ENCODE measurements around the gene NDUFA13.

DNA sequence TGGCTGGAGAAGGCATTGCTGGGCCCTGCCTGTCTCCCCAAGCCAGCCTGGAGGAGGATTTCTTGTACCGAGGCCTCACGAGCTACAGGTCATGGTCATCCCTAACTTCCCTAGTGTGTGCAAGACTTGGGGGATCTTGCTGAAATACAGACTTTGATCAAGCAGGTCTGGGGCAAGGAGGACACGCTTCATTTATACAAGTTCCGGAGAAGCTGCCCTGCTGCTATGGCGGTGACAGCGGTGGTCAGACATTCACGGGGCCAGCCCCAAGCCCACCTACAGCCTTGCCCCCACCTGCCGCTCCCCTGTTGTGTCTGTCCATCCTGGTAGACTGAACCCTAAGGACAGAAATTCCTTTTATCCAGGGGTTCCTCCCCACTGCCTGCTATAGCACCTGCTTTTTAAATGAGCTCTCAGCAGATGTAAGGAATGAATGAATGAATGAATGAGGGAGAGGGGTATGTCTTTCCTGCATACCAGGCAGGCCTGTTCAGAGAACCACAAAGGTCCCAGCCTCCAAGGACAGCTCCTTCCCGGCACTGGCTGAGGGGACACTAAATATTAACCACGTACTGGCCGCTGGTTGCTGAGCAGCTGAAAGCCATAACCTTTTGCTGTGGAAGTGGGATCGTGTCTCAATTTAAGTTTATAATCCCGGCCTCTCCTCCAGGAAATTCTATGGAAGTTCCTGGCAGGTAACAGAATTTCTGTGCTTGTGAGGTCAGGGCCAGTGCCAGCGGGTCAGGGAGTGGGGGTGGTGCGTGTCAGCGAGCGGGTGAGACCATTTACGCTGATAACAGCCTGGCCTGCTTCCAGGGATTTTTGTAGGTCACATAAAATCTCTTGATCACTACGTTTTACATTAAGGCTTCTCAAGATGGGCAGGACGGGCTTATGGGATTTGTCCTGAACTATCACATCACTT is 27.8 kb upstream of the NDUFA13 start:
- TF ChIP-seq, protein P1, sequence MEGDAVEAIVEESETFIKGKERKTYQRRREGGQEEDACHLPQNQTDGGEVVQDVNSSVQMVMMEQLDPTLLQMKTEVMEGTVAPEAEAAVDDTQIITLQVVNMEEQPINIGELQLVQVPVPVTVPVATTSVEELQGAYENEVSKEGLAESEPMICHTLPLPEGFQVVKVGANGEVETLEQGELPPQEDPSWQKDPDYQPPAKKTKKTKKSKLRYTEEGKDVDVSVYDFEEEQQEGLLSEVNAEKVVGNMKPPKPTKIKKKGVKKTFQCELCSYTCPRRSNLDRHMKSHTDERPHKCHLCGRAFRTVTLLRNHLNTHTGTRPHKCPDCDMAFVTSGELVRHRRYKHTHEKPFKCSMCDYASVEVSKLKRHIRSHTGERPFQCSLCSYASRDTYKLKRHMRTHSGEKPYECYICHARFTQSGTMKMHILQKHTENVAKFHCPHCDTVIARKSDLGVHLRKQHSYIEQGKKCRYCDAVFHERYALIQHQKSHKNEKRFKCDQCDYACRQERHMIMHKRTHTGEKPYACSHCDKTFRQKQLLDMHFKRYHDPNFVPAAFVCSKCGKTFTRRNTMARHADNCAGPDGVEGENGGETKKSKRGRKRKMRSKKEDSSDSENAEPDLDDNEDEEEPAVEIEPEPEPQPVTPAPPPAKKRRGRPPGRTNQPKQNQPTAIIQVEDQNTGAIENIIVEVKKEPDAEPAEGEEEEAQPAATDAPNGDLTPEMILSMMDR (IDR thresholded peaks at IDR 0.05): no peak
- TF ChIP-seq POLR2A (IDR thresholded peaks at IDR 0.05): no peak
